Measurements from ENCODE around the gene TTLL3.
"Not testable (repeated sequence)": the region's sequence is repeated elsewhere in the genome, so short reads cannot be mapped to it uniquely, and the experiment has no call there.

The TTLL3 gene, protein sequence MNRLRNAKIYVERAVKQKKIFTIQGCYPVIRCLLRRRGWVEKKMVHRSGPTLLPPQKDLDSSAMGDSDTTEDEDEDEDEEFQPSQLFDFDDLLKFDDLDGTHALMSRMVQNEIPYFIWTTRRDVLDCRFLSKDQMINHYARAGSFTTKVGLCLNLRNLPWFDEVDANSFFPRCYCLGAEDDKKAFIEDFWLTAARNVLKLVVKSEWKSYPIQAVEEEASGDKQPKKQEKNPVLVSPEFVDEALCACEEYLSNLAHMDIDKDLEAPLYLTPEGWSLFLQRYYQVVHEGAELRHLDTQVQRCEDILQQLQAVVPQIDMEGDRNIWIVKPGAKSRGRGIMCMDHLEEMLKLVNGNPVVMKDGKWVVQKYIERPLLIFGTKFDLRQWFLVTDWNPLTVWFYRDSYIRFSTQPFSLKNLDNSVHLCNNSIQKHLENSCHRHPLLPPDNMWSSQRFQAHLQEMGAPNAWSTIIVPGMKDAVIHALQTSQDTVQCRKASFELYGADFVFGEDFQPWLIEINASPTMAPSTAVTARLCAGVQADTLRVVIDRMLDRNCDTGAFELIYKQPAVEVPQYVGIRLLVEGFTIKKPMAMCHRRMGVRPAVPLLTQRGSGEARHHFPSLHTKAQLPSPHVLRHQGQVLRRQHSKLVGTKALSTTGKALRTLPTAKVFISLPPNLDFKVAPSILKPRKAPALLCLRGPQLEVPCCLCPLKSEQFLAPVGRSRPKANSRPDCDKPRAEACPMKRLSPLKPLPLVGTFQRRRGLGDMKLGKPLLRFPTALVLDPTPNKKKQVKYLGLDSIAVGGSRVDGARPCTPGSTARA

DNA sequence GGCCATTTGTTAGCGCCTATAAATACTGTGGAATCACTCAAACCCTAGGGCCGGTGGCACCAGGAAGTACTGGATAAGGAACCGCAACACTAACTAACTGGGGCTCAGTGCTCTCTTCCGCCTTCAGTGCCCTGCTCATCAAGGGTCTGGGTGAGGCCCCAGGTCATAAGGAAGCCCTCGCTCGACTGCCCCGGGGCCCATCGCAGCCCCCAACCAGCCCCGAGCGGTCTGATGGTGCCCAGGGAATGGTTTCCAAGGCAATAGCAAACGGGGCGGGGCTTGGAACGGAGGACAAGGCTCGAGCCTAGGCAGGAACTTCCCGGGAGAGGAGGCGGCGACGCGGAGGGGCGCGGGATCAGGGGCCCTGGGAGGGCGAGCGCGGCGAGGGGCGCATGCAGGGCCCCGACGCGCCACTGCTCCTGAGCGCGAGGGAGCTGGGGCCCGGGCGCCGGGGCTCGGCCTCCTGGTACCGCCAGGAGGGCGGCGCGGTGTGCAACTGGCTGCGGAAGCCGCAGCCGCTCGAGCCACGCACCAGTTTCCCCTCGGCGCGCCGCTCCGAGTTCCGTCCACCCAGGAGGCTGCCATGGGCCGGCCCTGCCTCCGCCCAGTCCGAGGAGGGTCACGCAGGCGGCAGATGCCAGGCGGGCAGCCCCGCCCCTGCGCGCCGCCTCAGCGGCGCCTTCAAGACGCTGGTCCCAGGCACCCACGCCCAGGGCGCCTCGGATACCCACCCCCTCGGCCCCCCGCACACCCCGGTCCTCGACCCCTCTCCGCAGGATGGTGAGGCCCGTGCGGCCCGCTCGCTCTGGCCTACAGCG, at the start of gene TTLL3:
Gene TTLL3 (plus strand): TSS at position 648 of the 818 bp plus-strand sequence. CDS start 400 bp downstream, outside the sequence.
- peak; percentile 22 for DNase-seq

- DNase-seq: no peak
These were observed 49.1 kb upstream of the TTLL3 start for GRCh38 chr3:9760779-9761505.

GRCh38 chr3:9761919-9762318, 48.1 kb upstream of the TTLL3 start:
- no peak for DNase-seq

DNA sequence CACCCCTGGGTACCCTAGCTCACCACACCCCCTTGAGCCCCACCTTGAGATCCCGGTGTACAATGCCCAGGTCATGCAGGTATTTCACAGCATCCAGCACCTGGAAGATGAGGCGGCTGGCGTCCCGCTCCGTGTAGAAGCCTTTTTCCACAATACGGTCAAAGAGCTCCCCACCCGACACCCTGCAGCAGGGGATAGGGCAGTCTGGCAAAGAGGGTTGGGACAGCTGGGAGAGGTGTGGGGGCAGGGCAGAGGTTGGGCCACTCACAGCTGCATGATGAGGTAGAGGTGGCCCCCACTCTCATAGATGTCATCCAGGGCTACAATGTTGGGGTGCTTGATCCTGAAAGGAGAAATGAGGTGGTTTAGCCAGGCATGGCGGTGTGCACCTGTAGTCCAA, 47.2 kb upstream of the TTLL3 start:
- no peak for DNase-seq

DNA sequence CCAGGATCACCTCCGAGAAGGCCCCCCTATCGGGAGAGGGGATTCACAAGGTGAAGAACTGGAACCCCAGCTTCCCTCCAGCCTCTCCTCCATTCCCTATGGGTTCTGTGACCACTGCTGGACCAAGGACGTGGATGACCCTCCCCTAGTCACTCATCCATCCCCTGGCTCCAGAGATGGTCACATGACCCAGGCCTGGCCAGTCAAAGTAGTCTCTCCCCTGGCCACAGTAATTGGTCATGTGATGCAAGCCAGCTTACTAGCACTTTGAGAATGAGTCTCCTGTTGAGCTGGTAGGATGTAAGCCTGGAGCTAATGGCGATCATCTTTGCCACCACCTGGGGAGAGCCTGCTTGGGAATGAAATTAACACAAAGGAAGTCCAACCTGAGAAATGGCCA, 44.2 kb upstream of the TTLL3 start:
- no peak for DNase-seq

GRCh38 chr3:9767418-9767817, 42.6 kb upstream of the TTLL3 start:
- no peak for DNase-seq

- no peak for DNase-seq
These were observed 41.8 kb upstream of the TTLL3 start for GRCh38 chr3:9768141-9768775.

DNA sequence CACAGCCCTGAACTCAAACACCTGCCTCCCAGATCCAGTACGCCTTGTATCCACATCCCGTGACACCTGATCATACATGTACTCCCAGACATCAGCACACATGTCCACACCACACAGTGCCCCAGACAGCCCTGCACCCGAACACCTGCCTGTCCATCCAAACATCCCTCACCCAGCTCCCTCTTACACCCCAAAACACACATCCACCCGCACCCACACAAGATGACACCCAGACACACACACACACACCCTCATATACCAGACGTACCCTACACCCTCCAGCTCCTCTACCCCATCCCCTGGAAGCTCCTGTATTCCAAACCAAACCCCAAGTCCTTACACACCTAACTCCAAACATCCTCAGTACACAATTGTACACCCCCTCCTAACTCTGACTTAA, 41.0 kb upstream of the TTLL3 start:
- DNase-seq: no peak

- peak; percentile 36 for DNase-seq
These were observed 40.4 kb upstream of the TTLL3 start, which contains the start of gene CAMK1 for GRCh38 chr3:9769426-9770275. Gene CAMK1, minus strand, starts transcription at chr3:9769947. Its CDS starts 2,198 bp downstream, at chr3:9767749.

DNA sequence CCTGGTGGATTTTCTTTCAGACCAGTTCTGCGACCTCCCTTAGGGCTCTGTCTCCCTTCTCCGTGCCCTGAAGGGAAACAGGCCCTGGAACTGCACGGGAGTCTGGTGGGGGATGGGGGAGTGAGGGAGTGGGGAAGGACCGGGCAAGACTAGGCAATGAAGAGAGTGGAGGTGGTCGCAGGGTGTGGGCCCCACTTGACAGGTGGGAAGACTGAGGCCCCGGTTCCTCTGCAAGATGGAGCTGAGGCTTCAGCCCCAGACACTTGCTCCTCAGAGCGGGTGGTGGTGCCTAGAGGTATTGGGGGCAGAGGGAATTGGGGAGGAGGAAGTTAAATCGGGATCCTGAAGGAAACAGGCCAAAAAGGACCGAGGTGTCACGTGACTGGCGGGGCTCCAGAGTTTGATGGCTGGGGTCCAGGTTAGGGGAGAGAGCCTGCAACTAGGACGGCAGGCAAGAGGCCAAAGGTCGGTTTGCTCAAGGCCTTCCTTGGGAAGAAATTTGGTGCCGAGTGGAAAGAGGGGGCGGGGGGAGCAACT, 39.7 kb upstream of the TTLL3 start:
- no peak for DNase-seq

DNA sequence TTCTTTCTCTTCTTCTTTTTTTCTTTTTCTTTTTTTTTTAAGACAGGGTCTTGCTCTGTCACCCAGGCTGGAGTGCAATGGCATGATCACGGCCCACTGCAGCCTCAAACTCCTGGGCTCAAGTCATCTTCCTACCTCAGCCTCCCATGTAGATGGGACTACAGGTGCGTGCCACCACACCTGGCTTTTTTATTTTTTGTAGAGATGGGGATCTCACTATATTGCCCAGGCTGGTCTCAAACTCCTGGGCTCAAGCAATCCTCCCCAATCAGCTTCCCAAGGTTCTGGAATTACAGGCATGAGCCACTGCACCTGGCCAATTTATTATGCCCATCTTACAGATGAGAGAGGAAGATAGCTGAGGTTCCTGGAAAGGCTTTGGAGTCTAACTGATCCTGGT, 39.1 kb upstream of the TTLL3 start:
- DNase-seq: not testable (repeated sequence)

GRCh38 chr3:9776896-9777693, 33.0 kb upstream of the TTLL3 start:
- no peak for DNase-seq

- no peak for DNase-seq
These were observed 32.4 kb upstream of the TTLL3 start for GRCh38 chr3:9777694-9778021.

- DNase-seq: no peak
These were observed 31.7 kb upstream of the TTLL3 start for GRCh38 chr3:9778143-9779074.

GRCh38 chr3:9779075-9779593, 30.9 kb upstream of the TTLL3 start:
- DNase-seq: no peak

- no peak for DNase-seq
These were observed 30.2 kb upstream of the TTLL3 start for GRCh38 chr3:9779721-9780457.

- DNase-seq: no peak
These were observed 29.6 kb upstream of the TTLL3 start for GRCh38 chr3:9780458-9780812.

DNA sequence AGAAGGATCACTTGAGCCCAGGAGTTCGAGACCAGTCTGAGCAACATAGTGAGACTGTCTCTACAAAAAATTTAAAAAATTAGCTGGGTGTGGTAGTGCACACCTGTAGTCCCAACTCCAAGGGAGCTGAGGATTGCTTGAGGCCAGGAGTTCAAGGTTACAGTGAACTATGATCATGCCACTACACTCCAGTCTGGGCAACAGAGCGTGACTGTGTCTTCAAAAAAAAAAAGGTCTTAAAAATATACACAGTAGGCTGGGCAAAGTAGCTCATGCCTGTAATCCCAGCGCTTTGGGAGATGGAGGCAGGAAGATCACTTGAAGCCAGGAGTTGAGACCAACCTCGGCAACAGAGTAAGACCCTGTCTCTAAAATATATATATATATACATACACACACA, 29.2 kb upstream of the TTLL3 start:
- no peak for DNase-seq

Data from activated CD4-positive, alpha-beta T cell treated with anti-CD3 and anti-CD28 coated beads for 1 hour (primary cell).